Kidney (tissue), 14 donors: ENCODE data around the gene INSYN1. TPM values are rescaled to one million over a fixed set of nuclear protein-coding genes. Genes with fewer than 3 reads are reported as not detected.
"Not testable (repeated sequence)": the region's sequence is repeated elsewhere in the genome, so short reads cannot be mapped to it uniquely, and the experiment has no call there.

ENCODE experiments used
- DNase-seq, 5 donors: peaks; one replicate each; pipeline ENCODE4 v3.0.0-alpha.2; 2013 to 2020
- FAIRE-seq: peaks from 2 replicates; lab custom pipeline; 2012; peaks lifted over from hg19 to GRCh38; lab: Jason Lieb, UNC
- H3K27ac ChIP-seq, 2 donors: one replicate each; pipeline ENCODE4 v1.7.0; 2013; ENCODE audit warnings: low read depth in 2 of 2, low read length in 2 of 2, inconsistent platforms in 1 of 2
- H3K27me3 ChIP-seq: one replicate; pipeline ENCODE4 v1.7.1; 2013; ENCODE audit warnings: low read length, inconsistent platforms; ENCODE audit not compliant: control insufficient read depth, insufficient read depth
- H3K36me3 ChIP-seq, 3 donors: one replicate each; pipeline versions ENCODE4 v1.7.0 to v1.7.1; 2013; ENCODE audit warnings: low read length in 3 of 3, control low read depth in 1 of 3, inconsistent platforms in 1 of 3; ENCODE audit not compliant: insufficient read depth in 3 of 3, control insufficient read depth in 2 of 3
- H3K4me1 ChIP-seq, 3 donors: one replicate each; pipeline versions ENCODE4 v1.7.0 to v1.7.1; 2013; ENCODE audit warnings: low read length in 3 of 3, inconsistent platforms in 1 of 3, low read depth in 1 of 3; ENCODE audit not compliant: control insufficient read depth in 2 of 3, insufficient read depth in 2 of 3
- H3K4me3 ChIP-seq, 3 donors: one replicate each; pipeline versions ENCODE4 v1.7.0 to v1.8.1; 2013; ENCODE audit warnings: low read length in 3 of 3, control low read depth in 1 of 3, inconsistent platforms in 1 of 3
- H3K9ac ChIP-seq, 3 donors: one replicate each; pipeline versions ENCODE4 v1.7.0 to v1.7.1; 2013; ENCODE audit warnings: low read length in 3 of 3, control low read depth in 1 of 3, inconsistent platforms in 1 of 3
- H3K9me3 ChIP-seq, 3 donors: one replicate each; pipeline versions ENCODE4 v1.7.0 to v1.7.1; 2013; ENCODE audit warnings: low read length in 3 of 3, control low read depth in 1 of 3, inconsistent platforms in 1 of 3; ENCODE audit not compliant: control insufficient read depth in 2 of 3, insufficient read depth in 1 of 3
- CTCF ChIP-seq: IDR thresholded peaks from 3 replicates; pipeline ENCODE4 v1.5.1; 2012; ENCODE audit warnings: mild to moderate bottlenecking, moderate library complexity, borderline replicate concordance; ENCODE audit not compliant: insufficient read depth; ENCODE audit errors: extremely low read depth
- intact Hi-C: fragments of 100-400 bp; cut with DNase I; formaldehyde crosslinking; loops from one replicate; pipeline ENCODE4 v1.11.1; 2022
- polyA plus RNA-seq: library from polyadenylated mRNA; stranded (reverse); fragments of 350-450 nt; fragmentation: Illumina TruSeq; extraction: RNeasy Lipid Tissue Mini Kit (QIAGEN cat#74804); gene quantifications from one replicate; pipeline ENCODE4 v1.2.3, GENCODE V29; 2014; ENCODE audit warnings: low read depth, low replicate concordance; ENCODE audit not compliant: insufficient read depth
- total RNA-seq: library from RNA; stranded (reverse); fragmentation: NEBNext Ultra II Directional; extraction: Animal tissue kit (Norgen Biotek cat#: 25700); gene quantifications from one replicate; pipeline ENCODE4 v1.2.1, GENCODE V29; 2021
- donor health status: control.
- donor health status: control.
- donor health status: control.
- donor health status: control.
- donor health status: control.
- donor health status: DM: yes; HTN: yes; CAD: no.
- donor health status: Normal renal cell carcinoma (clear cell type).

The INSYN1 gene
- total and polyA plus RNA-seq, 2 donors from 2014 or later = 4.2 to 39.6 TPM

GRCh38 chr15:73732930-73733329, 20.2 kb downstream of the INSYN1 start:
- no peak overlapping the region for H3K4me3 ChIP-seq
- no peaks in the 10 kb centered on the region for H3K4me1 ChIP-seq
- no peaks in the 10 kb centered on the region for H3K36me3 ChIP-seq
- TF ChIP-seq CTCF = no peak
- no peaks in the 10 kb centered on the region for H3K9me3 ChIP-seq
- intact Hi-C loops = no loop called here
- DNase-seq (no peak), FAIRE-seq (no peak)
- no peak overlapping the region for H3K9ac ChIP-seq
- no peaks in the 10 kb centered on the region for H3K27me3 ChIP-seq
- no peak overlapping the region for H3K27ac ChIP-seq

- H3K36me3 ChIP-seq, DNase-seq, FAIRE-seq, H3K27me3 ChIP-seq, H3K9ac ChIP-seq, H3K4me1 ChIP-seq, H3K9me3 ChIP-seq, intact Hi-C loops, H3K27ac ChIP-seq, H3K4me3 ChIP-seq: not testable (repeated sequence)
Observed at GRCh38 chr15:73732051-73732450, 21.1 kb downstream of the INSYN1 start.

GRCh38 chr15:73727330-73727976, 25.7 kb downstream of the INSYN1 start:
- FAIRE-seq = no peak
- Histone ChIP-seq H3K9ac (no peak overlapping the region), H3K4me1 (no peaks in the 10 kb centered on the region), H3K27ac (no peak overlapping the region), H3K27me3 (no peaks in the 10 kb centered on the region), H3K9me3 (no peaks in the 10 kb centered on the region), H3K36me3 (no peaks in the 10 kb centered on the region), H3K4me3 (no peak overlapping the region)
- no peak for DNase-seq
- TF ChIP-seq CTCF = no peak
- intact Hi-C loops = no loop called here

- no peak for TF ChIP-seq CTCF
- Histone ChIP-seq H3K36me3 (no peaks in the 10 kb centered on the region), H3K9me3 (no peaks in the 10 kb centered on the region), H3K4me1 (no peaks in the 10 kb centered on the region), H3K27ac (no peak overlapping the region), H3K4me3 (no peak overlapping the region), H3K27me3 (no peaks in the 10 kb centered on the region), H3K9ac (no peak overlapping the region)
- intact Hi-C loops = no loop called here
- FAIRE-seq (no peak), DNase-seq (no peak)
Observed at GRCh38 chr15:73724212-73724611, 28.9 kb downstream of the INSYN1 start.
